Measurements from ENCODE around the gene PPP3CA.

Gene PPP3CA

DNA sequence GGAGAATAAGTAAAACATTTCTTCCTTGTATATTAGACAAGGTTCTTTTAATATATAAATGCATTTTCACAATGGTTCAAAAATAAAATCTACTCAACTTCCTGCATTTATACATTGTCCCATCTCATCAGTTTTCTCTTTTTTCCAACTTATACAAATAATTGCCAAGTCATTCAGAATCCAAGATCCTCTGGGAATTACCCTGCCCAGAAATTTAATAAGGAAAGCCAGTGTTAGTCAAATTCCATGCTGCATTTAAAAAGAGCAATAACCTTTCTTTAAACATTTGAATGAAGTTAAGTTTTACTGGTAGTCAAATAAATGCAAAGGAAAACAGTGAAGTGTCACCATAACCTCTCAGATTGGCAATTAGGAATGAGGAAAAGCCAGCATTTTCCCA lies 357.9 kb downstream of the PPP3CA start:
- DNase-seq (ENCODE audit: extremely low read depth, low read depth), result no peak
- TF ChIP-seq, protein P1, sequence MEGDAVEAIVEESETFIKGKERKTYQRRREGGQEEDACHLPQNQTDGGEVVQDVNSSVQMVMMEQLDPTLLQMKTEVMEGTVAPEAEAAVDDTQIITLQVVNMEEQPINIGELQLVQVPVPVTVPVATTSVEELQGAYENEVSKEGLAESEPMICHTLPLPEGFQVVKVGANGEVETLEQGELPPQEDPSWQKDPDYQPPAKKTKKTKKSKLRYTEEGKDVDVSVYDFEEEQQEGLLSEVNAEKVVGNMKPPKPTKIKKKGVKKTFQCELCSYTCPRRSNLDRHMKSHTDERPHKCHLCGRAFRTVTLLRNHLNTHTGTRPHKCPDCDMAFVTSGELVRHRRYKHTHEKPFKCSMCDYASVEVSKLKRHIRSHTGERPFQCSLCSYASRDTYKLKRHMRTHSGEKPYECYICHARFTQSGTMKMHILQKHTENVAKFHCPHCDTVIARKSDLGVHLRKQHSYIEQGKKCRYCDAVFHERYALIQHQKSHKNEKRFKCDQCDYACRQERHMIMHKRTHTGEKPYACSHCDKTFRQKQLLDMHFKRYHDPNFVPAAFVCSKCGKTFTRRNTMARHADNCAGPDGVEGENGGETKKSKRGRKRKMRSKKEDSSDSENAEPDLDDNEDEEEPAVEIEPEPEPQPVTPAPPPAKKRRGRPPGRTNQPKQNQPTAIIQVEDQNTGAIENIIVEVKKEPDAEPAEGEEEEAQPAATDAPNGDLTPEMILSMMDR (IDR thresholded peaks at IDR 0.05; ENCODE audit: low read depth, low read length, missing control alignments), result no peak
- H3K4me3 ChIP-seq (replicated peaks; ENCODE audit: low read depth, low read length), result no peak overlapping the region

DNA sequence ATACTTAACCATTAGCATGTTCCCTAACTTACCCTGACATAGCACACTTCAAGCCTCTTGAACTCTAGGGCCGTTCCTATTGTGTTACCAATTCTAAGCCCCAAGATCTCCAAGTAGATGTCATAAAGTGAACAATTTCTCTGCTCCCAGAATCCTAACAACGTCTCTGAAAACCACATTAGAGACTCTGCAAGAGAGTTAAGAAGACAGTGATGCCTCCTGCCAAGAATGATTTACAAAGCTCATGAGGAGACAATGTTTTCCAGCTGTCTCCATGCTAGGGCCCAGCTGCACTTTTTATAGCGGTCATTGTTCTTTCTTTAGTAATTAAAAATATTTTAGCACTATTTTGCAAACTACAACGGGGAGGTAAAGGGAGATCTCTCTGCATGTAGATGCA lies 358.4 kb downstream of the PPP3CA start:
- no peak overlapping the region for H3K4me3 ChIP-seq (replicated peaks; ENCODE audit: low read depth, low read length)
- TF ChIP-seq, protein P1 (IDR thresholded peaks at IDR 0.05; ENCODE audit: low read depth, low read length, missing control alignments), result no peak
- no peak for DNase-seq (ENCODE audit: extremely low read depth, low read depth)

DNA sequence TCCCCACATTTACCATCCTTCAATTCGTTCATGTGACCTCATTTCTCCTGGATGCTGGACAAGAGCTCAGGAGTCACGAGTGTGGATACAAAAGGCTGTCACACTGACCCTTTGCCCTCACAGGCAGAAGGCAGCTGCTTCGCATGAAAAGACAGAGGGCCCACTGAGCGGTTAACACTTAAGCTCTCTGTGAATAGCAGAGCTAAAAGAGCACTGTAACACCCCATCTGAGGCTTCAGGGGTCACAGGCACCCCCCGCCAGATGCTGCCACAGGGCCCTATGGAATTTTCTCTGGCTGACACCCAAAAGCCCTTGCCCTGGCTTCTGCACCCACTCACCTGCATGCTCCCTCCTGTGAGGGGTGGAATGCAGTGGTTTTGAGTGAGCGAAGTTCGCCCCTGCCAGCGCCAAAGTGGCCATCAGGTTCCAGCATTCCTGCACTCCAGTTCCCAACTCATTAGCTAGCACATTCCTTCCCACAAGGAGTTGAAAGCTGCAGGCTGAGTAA lies 360.9 kb downstream of the PPP3CA start:
- H3K4me3 ChIP-seq (replicated peaks; ENCODE audit: low read depth, low read length), result no peak overlapping the region
- no peak for DNase-seq (ENCODE audit: extremely low read depth, low read depth)
- TF ChIP-seq, protein P1 (IDR thresholded peaks at IDR 0.05; ENCODE audit: low read depth, low read length, missing control alignments), result no peak

DNA sequence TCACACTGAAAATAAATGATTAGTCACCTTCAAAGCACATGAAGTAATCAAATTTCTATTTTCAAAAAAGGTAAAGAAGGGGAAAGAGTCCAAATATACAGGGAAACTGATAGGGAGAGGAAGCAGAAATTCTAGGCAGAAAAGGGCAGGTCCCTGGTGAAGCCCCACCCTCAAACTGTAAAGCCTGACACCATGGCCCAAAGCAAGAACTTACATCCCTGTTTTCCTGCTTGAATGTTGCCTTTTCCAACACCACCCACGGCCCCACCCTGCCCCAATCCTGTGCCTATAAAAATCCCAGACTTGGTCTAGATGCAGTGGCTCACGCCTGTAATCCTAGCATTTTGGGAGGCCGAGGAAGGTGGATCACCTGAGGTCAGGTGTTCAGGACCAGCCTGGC lies 361.8 kb downstream of the PPP3CA start:
- TF ChIP-seq, protein P1 (IDR thresholded peaks at IDR 0.05; ENCODE audit: low read depth, low read length, missing control alignments), result no peak
- DNase-seq (ENCODE audit: extremely low read depth, low read depth), result no peak
- H3K4me3 ChIP-seq (replicated peaks; ENCODE audit: low read depth, low read length), result no peak overlapping the region

DNA sequence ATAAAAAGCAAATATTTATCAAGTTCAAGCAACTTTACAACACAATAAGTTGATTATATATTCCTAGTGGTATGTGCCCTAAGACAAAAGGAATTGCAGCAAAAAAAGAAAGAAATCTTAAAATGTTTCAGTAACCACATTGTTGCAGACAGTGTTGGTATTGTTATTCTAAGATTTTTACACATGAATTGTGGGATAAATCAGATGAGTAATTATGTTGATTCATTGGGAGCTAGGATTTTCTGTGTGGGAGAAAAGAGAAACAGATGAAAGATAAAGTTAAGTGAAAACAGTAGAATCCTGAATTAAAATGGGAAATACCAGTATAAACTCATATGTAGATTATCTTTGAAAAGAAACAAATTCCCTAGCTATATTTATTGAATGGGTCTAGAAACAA lies 362.4 kb downstream of the PPP3CA start:
- TF ChIP-seq, protein P1 (IDR thresholded peaks at IDR 0.05; ENCODE audit: low read depth, low read length, missing control alignments), result no peak
- no peak for DNase-seq (ENCODE audit: extremely low read depth, low read depth)
- H3K4me3 ChIP-seq (replicated peaks; ENCODE audit: low read depth, low read length), result no peak overlapping the region

DNA sequence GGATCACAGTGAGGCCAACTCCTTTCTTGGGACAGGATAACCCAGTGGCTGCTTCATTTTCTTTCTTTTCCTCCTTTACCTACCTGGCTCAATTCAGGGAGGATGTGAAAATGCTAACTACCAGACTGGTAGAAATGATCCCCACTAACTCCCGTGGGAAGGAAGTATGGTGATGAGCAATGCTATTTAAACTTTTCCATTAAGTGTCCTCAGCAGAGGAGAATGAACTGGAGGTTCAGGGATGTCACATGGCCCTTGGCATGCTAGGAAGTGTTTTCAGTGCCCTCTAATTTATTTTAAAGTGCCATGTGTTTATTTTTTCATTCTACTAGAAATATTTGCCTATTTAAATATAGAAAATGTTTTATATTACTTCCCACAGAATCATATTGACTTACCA lies 363.9 kb downstream of the PPP3CA start:
- DNase-seq (ENCODE audit: extremely low read depth, low read depth), result no peak
- TF ChIP-seq, protein P1 (IDR thresholded peaks at IDR 0.05; ENCODE audit: low read depth, low read length, missing control alignments), result no peak
- no peak overlapping the region for H3K4me3 ChIP-seq (replicated peaks; ENCODE audit: low read depth, low read length)

DNA sequence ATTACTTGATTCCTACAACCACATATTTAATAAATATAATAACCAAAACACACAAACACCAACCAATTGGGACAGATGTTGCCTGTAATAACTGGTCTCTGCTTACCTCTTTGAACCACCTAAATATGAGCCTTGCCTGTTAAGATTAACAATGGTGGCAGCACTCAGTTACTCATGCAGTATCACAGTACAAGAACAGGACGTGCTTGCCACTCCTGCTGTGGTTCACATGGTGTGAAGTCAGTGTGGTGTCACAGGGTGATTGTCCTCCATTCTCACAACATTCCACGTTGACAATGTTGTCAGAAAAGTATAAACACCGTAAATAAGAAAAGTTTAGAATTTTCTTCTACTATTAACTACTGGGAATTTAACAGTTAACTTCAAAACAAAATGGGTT lies 365.0 kb downstream of the PPP3CA start:
- H3K4me3 ChIP-seq (replicated peaks; ENCODE audit: low read depth, low read length), result no peak overlapping the region
- TF ChIP-seq, protein P1 (IDR thresholded peaks at IDR 0.05; ENCODE audit: low read depth, low read length, missing control alignments), result no peak
- no peak for DNase-seq (ENCODE audit: extremely low read depth, low read depth)
